Measurements from ENCODE around the gene PSMD11.

DNA sequence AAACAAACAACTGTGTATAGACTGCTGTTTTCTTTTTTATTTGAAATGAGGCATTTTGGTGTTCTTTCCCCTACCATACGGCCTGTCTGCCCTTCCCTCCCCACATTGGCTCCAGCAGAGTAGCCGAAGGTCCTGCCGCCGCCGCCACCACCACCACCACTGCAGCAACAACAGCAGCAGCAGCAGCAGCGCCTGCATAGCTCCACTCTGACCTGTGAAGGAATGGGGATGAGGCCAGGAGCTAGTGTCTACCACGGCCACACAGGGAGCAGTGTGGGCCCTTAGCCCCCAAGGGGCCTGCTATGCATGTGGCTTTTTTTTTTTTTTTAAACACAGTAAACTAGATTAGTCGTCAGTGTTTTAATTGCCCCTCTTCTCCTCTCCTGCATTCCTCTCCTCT, 36.9 kb downstream of the PSMD11 start:
- TF ChIP-seq, protein P1, sequence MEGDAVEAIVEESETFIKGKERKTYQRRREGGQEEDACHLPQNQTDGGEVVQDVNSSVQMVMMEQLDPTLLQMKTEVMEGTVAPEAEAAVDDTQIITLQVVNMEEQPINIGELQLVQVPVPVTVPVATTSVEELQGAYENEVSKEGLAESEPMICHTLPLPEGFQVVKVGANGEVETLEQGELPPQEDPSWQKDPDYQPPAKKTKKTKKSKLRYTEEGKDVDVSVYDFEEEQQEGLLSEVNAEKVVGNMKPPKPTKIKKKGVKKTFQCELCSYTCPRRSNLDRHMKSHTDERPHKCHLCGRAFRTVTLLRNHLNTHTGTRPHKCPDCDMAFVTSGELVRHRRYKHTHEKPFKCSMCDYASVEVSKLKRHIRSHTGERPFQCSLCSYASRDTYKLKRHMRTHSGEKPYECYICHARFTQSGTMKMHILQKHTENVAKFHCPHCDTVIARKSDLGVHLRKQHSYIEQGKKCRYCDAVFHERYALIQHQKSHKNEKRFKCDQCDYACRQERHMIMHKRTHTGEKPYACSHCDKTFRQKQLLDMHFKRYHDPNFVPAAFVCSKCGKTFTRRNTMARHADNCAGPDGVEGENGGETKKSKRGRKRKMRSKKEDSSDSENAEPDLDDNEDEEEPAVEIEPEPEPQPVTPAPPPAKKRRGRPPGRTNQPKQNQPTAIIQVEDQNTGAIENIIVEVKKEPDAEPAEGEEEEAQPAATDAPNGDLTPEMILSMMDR (optimal IDR thresholded peaks at IDR 0.05 in 1 of 3, IDR thresholded peaks at IDR 0.05 in 1 of 3, conservative IDR thresholded peaks at IDR 0.05 in 1 of 3; ENCODE audit: extremely low read depth in 1 of 3, insufficient read depth in 2 of 3, low read length in 3 of 3) = no peak
- TF ChIP-seq EZH2 (IDR thresholded peaks at IDR 0.05; ENCODE audit: low read length) = no peak
